Medulla oblongata (tissue), 1 donor: ENCODE data around the gene UCP2.
A peak's percentile ranks its signal among the peaks of the same experiment; 100 is the strongest.
"Not testable (repeated sequence)": the region's sequence is repeated elsewhere in the genome, so short reads cannot be mapped to it uniquely, and the experiment has no call there.

Experiments
- DNase-seq: peaks from one replicate; pipeline ENCODE4 v3.0.0-alpha.2; 2015; ENCODE audit errors: extremely low spot score

Gene UCP2

GRCh38 chr11:73942010-73942409 lies 40.6 kb downstream of the UCP2 start:
- no peak for DNase-seq

DNA sequence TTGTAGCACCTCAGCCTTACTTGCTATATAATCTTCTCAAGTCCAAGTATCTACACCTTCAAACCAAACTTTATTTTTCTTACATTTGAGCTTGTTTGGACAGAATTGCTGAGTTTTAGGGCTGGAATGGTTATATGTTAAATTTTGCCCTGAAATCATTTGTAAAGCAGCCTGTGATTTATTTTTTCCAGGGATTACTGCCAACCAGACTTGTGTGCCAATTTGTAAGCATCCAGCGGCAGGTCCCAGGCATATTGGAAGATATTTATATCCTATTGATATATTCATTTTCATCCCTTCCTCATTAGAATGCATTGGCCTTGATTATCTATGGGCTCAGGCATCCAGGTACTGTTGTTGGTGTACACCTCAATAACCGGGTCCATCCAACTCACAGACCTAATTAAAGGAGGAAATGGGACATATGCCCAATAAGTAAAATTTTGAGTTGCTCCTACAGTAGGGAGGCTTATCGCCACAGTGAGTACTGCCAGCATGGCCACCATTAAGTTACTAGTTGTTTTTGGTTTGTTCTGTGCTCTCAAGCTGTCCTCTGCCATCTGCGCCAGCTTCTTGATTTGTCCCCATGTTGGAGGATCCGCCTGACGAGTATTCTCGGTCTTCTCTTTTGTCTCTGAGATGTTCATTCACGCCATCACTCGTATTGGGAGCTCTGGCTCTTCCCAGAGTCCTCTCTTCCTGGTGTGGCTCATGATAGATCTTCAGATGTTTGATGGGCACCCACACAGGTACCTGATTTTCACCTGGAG lies 41.7 kb downstream of the UCP2 start:
- DNase-seq: no peak

DNA sequence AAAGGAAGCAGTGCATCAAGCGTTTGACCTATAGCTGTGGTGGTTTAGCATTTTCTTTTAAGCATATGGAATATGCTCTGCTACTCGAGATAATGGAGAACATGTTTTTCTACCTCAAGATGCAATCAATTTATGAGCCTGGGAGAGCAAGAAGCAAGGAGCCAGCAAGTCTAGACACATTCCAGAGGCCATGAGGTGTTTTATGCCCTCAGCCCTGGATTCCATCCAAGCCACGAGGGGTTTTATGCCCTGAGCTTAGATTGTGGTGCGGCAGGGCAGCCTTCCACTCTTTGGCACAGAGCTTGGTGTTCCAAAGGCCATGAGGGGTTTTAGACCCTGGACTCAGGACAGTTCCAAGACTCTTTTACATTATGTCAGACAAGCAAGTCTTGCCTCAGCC lies 43.5 kb downstream of the UCP2 start:
- no peak for DNase-seq

DNA sequence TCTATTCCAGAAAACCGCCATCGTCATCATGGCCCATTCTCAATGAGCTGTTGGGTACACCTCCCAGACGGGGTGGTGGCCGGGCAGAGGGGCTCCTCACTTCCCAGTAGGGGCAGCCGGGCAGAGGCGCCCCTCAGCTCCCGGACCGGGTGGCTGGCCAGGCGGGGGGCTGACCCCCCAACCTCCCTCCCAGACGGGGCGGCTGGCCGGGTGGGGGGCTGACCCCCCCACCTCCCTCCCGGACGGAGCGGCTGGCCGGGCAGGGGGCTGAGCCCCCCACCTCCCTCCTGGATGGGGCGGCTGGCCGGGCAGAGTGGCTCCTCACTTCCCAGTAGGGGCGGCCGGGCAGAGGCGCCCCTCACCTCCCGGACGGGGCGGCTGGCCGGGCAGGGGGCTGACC lies 46.6 kb downstream of the UCP2 start:
- not testable (repeated sequence) for DNase-seq

DNA sequence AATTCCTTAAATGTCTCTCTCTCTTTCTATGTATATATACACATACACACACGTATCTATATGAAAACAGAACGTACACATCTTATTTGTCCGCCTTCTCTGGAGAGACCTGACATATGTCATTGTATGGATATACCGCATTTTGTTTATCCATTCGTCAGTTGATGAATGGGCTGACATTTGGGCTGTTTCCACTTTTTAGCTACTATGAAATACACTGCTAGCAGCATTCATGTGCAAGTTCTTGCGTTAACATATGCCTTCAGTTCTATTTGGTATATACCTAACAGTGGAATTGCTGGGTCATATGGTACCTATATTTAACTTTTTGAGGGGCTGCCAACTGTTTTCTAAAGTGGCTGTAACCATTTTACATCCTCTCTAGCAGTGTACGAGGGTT lies 49.9 kb downstream of the UCP2 start:
- no peak for DNase-seq

GRCh38 chr11:73931951-73932350 lies 50.7 kb downstream of the UCP2 start:
- no peak for DNase-seq

DNA sequence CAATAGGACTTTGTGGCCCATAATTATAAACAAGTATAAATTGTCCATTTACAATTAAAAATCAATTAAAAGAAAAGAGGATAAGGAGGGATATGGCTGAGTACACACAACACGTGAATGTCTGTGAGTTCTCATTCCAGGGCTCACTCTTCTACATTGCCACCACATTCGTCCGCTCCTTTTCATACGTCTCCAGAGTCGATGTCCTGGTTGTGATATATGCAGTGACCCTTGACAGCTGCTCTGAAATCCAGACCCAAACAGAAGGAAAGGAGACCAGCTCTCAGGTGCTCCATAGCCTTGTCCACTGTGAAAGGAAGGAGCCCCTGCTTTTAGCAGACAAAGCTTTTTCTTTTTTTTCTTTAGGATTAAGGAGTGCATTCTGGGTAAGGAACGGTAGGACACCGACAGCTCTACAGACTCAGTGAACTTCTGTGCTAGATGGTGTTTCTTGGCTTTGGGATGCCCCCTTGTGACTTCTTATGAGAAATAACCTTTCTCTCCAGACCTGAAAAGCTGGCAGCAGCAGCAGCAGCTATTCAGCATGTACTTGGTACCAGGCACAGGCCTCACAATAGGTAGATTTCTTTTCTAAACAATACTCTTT lies 51.5 kb downstream of the UCP2 start:
- peak; percentile 90 for DNase-seq

DNA sequence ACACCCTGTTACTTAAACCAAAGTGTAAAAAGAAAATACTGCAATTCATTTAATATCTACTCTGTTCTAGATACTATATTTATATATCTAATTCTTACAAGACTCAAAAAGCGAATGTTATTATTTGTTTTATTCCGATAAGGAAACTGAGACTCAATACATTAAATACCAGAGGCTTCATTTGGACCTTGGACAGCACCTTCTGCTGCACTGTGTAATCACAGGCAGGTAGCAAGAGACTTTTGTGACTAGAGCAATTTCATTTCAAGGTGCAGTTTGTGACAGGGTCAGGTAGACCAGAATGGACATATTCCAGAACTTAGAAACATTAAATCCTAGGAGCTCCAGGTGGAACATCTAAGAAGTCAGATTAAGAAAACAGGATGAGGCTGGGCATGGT lies 53.3 kb downstream of the UCP2 start:
- no peak for DNase-seq
